NK-92 (cell line): ENCODE results near the gene MYO18A.
"Not testable (repeated sequence)": the region's sequence is repeated elsewhere in the genome, so short reads cannot be mapped to it uniquely, and the experiment has no call there.

Source experiments
- DNase-seq: peaks from one replicate; lab custom pipeline; 2025; ENCODE audit not compliant: unreplicated experiment; lab: John Stamatoyannopoulos, UW

The MYO18A gene

GRCh38 chr17:29195465-29196081 lies 15.4 kb upstream of the MYO18A start:
- no peak for DNase-seq

GRCh38 chr17:29194669-29195068 lies 14.5 kb upstream of the MYO18A start:
- no peak for DNase-seq

- DNase-seq, result no peak
These were observed 12.9 kb upstream of the MYO18A start for GRCh38 chr17:29193146-29193545.

GRCh38 chr17:29190592-29191207 lies 10.5 kb upstream of the MYO18A start:
- no peak for DNase-seq

- DNase-seq, result no peak
These were observed 9.8 kb upstream of the MYO18A start for GRCh38 chr17:29190039-29190438.

- no peak for DNase-seq
These were observed 9.2 kb upstream of the MYO18A start for GRCh38 chr17:29189355-29189754.

GRCh38 chr17:29181226-29181625 lies 1.0 kb upstream of the MYO18A start:
- no peak for DNase-seq

- no peak for DNase-seq
These were observed 576 bp upstream of the MYO18A start for GRCh38 chr17:29180788-29181160.

GRCh38 chr17:29179232-29180033 lies 765 bp downstream of the MYO18A start:
- no peak for DNase-seq

GRCh38 chr17:29178750-29179231 lies 1.4 kb downstream of the MYO18A start:
- DNase-seq, result no peak

- no peak for DNase-seq
These were observed 2.1 kb downstream of the MYO18A start for GRCh38 chr17:29177871-29178749.

GRCh38 chr17:29177541-29177870 lies 2.7 kb downstream of the MYO18A start:
- no peak for DNase-seq

- no peak for DNase-seq
These were observed 3.4 kb downstream of the MYO18A start for GRCh38 chr17:29176558-29177351.

GRCh38 chr17:29175349-29175748 lies 4.8 kb downstream of the MYO18A start:
- DNase-seq, result no peak

- no peak for DNase-seq
These were observed 7.6 kb downstream of the MYO18A start for GRCh38 chr17:29172589-29172988.

- no peak for DNase-seq
These were observed 9.5 kb downstream of the MYO18A start for GRCh38 chr17:29170682-29171081.

GRCh38 chr17:29169806-29170591 lies 10.2 kb downstream of the MYO18A start:
- no peak for DNase-seq

- DNase-seq, result not testable (repeated sequence)
These were observed 11.5 kb downstream of the MYO18A start for GRCh38 chr17:29168759-29169126.

- no peak for DNase-seq
These were observed 12.0 kb downstream of the MYO18A start for GRCh38 chr17:29168079-29168758.
